ENCODE results near the gene IL21.

Gene IL21

DNA sequence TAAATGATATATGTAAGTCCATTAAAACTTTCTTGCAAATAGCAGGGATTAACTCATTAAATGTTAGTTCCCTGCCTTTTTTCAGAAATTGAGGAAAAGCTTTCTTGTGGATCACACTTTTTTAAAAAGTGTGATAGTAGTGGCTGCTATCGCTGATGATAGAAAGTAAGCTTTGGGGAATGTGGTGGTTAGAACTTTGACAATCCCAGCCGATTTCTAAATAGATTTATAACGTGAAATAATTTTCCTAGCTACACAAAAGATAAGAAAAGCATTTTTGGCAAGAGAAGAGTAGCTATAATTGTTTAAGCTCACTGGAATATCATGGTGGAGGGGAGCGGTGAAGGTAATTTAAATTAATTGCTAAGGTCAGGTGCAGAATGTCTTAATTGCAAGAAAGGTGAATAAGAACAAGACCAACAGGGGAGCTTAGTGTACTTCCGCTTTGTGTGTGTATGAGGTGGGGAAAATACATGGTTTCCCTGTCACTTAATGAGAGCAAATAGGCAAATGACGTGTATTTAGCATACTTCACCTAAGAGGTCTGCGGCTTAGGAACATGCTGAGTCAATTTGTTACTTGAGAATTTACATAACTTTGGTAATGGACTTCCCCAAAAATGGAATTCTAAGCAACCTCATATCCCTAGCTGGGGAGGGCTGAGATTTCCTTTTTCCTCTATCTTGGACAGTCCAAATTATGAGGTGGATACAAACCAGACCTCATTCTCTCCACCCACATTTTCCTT, 11.7 kb upstream of the IL21 start:
- DNase-seq, result no peak

DNA sequence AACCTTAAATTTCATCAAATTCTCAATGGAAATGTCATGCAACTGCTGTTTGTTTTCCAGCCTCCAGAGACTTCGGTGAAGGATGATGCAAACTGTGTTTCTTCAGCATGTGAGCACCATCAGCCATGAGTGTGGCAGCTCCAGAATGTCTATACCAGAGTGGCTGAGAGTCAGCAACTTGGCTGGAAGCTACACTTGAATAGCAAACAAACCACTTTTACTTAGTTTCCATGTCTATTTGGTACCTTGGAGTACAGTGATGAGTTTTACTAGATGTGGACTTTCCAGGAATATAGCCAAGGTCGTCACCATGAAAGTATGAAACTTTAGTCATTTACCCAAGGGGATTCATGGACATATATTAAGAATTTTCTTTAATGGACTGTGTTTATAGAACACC, 4.3 kb upstream of the IL21 start:
- no peak for DNase-seq

DNA sequence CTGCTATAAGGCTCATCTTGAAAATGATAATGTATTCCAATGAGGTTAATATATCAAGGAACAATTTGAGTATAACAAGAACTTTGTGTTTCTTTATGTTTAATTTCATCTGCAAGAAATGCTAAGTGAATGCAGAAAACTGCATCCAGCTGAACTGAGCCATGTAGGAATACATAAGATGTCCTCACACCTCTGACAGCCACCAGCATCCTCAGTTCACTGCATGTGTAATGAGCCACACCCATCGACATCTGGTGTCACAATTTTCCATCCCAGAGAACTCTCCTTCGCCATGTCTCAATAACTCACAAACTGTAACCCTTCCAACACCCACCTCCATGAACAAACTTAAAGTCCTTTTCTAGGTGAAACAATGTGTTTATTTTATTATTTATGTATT, 3.3 kb upstream of the IL21 start:
- DNase-seq, result no peak

DNA sequence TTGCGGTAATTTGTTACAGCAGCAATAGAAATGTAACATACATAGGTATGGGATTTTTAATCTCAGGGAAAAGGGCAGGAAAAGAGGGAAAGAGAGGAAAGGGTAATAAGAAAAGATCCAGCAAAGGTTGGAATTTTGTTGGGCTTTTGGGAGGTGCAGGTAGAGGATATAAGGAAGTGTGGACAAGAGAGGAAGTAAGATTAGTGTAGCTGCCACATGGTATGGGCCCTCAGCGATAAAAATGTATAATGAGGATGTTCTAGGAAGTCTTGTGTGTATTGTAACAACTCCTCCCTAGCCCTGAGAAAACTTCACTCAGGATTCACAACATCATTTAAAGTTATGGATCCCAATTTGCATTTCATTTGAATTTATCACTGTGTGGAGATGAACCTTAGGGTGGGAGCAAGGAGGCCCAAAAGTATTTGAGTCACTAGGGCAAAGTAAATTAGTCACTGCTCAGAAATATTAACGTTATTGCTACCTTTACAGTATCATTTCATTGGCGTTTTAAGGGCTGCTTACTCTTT, 2.8 kb upstream of the IL21 start:
- DNase-seq, result no peak

DNA sequence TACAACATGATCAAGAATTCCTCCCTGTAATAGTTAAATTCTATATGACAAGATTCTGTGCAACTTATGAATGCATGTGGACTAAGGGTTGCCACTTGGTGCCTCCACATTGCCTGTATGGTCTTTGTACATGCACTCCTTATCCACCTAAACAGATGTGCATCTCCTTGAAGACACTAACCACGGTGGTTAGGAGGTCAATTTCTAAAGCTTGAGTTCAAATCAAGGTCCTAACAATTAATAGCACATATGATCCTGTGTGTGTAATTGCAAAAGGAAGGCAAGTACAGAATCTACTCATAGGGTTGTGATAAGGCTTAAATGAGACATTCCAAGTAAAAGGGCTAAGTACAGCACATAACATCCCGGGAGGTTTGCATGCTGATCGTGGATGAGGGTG, 1.5 kb upstream of the IL21 start:
- no peak for DNase-seq

DNA sequence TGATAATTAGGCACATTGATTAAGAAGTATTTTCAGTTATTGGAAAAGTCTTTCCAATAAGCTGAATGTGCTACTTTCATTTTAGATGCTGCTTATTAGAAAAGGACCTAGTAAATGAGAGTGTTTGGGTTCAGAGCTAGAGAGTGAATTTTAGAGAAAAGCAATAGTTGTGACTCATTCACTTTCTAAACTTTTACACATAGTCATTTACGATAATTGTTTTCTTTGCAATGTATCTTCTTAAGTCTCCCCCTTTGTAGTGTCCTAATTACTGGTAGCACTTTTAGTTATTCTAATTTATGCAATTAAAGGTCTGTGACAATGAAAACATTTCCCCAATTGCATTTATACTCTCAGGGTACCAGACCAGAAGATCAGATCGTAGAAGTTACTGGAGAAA, 1.3 kb downstream of the IL21 start:
- DNase-seq, result no peak

DNA sequence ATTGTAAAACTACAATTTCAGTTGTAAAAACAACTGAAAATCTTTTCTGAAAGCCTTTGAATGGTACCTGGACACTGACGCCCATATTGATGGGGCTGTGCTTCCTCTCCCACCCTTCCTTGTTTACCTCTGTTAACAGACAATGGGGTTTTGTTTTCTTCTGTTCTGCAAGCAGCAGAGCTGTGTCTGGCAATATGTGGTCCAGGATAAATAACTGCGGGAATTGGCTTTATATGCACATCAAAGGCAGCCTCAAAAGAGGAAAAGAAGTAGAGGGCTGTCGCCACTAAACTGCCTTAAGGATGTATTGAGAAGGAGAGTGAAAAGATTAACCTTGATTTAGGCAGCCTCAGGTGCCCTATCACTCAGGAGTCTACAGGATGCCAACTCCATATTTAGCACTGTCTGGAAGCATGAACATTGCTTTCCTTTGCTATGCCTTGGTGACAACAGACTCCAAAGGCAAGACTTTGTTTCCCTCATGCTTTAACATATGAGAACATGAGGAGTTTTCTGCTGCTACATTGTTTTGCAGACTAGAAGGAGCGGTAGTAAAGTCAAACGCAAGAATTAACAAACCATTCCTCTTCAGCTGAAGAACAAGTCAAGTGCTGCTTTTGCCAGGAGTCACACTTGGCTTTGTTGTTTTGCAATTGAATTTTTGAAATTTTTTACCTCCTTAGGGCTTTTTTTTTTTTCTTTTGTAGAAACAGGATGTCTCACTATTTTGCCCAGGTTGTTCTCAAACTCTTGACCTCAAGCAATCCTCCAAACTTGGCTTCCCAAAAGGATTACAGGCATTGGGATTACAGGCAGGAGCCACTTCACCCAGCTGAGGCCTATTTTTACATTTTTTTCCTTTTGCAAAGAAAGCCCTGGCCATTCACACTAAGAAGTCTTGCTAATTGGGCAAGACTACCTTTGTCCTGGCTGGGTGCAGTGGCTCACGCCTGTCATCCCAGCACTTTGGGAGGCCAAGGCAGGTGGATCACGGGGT, 3.0 kb downstream of the IL21 start:
- no peak for DNase-seq

DNA sequence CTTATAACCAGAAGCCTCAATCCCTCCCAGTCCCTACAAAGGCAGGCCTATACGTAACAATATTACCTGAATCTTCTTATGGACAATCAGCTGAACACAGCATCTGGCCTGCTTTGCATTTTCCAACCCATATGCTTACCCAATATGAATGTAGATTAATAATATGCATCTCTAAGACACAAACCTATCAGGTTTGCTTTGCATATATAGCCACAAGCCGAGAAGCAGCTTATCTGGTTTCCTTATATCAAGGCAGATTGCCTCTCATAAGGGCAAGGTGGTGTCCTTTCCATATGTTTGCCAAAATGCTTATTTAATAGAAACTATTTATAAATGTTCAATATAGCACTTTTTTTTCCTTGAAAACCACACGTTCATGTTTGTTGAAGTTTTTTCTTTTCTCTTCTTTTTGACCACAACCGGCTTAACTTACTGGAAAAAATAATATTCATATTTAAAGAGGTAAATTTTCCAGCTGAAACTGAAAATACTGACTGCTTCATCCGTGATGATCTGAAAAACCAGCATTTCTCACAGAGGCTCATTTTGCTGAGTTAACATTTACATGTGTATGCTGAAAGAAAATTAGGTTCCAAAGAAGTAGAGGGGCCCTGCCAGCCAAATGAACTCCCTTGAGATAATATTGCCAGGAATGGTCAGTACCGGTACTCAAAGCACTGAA, 3.8 kb downstream of the IL21 start:
- no peak for DNase-seq

DNA sequence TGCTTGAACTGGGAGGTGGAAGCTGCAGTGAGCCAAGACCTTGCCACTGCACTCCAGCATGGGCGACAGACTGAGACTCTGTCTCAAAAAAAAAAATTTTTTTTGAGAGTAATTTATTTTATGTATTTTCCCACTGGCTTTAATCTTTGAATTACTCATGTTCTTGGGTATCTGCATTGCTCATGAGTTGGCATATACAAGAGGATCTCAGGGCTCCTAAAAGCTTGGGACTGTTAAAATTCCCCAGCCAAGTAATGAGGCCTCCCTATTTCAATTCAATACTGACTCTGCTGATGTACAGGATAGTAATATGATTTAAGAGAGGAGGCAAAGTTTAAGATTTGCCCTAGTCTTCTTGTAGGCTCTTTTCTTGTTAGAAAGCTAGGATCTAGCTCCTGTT, 6.2 kb downstream of the IL21 start:
- DNase-seq, result no peak

DNA sequence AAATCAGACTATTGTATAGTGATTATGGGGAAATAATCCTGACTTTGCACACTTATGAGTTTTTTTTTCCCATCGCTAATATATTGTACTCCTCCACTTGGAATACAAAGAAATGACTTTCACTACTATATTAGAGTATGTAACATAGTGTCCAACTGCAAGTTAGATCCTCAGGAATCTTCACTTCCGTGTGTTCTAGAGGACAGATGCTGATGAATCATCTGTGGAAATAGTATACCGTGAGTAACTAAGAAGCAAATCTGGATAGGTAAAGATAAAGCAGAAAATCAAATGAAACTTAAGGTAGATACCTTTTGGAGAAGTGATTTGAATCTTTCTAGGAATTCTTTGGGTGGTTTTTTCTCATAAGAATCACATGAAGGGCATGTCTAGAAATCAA, 8.3 kb downstream of the IL21 start:
- DNase-seq, result no peak

DNA sequence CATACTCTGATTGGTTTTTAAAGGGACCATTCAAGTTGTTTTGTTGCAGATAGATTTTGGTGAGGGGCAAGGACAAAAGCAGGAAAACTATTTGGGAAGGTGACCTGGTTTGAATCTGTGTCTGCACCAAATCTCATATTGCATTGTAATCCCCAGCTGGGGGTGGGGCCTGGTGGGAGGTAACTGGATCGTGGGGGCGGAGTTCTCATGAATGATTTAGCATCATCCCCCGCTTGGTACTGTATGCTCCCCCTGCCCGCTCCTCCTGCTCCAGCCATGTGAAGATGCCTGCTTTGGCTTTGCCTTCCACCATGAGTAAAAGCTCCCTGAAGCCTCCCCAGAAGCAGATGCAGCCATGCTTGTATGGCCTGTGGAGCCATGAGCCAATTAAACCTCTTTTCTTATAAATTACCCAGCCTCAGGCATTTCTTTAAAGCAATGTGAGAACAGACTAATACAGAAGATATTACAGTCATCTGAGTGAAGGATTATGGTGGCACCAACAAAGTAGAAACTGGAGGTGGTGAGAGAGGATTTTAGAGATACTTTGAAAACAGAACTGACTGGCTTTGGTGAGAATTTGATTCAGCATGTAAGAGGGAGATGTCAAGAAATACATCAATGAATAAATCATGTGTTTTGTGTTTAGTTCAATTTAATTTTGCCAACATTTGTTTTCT, 14.4 kb downstream of the IL21 start:
- no peak for DNase-seq

DNA sequence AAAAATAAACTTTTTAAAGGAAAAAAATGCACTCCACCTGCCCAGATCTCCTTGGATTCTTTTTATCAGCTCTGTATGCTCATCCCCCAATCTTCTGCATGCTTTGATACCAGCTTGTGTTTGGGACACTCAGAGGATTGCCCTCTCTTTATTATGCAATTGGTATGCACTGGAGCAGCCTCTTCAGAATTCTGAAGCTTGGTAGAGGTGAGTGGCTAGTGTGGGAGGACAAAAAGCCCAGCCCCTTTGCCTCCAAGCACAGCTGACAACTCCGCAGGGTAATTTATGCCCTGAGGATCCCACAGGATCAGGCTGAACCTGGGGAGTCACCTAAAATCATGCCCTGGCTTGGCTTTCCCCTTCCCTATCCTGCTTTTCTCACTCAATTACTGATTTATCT, 16.7 kb downstream of the IL21 start:
- DNase-seq, result no peak

DNA sequence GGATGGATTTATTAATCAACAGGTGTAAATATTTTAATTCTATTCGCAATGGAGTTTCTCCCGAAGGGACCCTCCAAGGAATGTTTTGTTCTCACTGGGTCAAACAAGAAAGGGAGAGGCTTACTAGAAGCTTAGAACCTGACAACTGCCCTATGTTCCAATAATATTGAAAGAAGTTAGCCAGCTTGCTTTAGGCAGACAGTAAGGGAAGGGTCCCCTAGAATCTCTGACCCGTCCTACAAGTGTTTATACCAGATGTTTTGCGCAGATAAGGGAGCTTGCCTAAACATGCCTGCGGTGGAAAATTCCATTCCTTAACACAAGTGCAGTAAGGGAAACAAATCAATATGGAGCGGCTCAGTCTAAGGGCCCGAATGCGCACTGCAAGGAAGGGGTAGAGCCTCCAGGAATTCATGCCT, 17.7 kb downstream of the IL21 start:
- no peak for DNase-seq

DNA sequence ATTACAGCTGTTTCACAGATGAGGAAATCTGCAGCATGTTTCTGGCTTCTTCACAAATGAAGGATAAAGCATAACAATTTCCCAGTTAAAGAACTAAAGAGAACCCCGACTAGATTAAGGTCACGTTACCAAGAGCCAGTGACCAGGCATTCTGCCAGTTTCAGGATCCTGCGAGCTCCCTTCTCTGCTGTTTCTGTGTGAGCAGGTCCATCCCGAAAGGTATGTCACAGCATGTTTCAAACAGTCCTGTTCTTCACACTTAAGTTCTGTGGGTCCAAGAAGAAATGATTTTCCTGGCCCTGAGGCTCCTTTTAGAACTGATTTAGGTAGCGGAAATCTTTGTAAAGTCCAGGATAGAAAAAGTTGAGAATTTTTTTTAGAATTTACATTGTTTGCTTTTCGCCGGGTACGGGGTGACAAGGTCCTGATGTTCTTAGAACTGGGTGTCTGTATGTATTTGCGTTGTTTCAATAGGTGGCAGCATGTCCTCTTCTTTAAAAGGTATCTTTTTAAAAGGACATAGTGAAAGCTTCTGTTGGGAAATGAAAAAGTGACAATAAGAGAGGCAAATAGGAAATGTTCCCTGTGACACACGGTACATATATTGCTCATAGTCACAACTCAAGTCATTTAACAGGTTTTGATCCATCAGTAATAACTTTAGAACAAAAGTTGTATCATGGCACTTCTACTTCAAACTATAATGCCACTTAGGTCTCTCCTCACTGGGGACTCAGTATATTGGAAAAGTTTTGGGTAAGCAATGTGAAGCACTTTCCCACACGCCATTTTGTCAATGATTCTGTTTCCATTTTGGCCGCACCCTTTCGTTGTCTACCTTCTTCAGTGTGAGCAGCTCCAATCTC, 18.4 kb downstream of the IL21 start:
- no peak for DNase-seq

DNA sequence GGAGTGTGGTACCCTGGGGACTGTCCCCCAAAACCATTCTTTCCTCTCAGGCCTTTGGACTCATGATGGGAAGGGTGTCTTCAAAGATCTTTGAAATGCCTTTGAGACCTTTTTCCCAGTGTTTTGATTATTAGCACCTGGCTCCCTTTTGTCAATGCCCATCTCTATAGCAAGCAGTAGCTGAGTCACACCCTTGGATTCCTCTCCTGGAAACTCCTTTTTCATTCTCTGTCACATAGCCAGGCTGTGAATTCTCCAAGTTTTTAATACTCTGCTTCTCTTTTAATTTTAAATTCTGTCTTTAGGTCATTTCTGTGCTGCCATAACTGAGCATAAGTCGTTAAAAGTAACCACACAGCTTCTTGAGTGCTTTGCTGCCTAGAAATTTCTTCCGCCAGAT, 29.7 kb downstream of the IL21 start:
- no peak for DNase-seq

DNA sequence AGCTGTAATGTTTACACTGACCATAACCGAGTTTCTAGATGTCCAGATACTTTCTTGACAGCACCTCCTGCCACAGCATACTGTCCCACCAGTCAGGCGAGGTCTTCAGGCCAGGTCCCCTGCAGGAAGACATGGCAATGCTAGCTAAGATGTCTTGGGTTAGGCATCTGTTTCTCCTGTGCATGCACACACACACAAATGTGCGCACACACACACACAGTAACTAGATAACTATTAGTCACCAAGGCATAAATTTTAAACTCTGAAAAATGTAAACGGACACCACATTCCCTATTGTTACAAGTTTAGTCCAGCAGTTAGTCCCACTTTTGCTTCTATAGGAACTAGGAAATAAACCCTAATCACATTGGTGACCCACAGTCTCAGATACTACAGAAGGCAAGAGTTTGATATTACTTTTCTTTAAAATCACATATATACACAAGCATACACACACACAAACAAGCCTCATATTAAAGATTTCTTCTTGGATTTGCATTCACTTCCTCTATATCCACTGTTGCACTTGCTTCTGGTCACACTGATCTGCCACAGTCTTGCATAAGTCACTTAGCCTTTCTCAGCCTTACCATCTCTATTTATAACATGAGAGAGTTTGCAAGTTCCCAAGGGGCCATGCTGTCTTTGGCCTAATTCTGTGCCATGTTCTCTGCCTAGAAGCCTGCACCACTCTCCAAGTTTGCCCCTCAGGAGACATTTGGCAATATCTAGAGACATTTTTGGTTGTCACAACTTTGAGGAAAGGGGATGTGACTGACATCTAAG, 32.2 kb downstream of the IL21 start:
- DNase-seq, result no peak

DNA sequence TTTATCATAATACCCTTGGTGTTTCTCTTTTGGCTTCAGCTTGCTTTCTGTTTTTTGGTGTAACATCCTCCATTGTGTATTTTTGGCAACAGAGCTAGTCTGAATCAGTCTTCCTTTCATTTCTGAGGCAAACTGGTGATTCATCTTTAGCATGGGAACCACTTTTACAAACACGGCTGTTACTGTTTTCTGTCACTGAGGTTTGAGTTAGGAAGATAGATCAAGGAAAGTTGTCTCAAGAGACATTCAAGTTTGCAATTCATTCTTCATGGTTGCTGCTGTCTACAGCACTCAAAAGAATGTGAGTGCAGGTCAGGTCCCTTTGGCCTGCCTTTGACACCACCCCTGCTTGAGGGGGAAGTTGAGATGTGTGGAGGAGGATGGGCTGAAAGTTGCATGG, 36.3 kb downstream of the IL21 start:
- no peak for DNase-seq

DNA sequence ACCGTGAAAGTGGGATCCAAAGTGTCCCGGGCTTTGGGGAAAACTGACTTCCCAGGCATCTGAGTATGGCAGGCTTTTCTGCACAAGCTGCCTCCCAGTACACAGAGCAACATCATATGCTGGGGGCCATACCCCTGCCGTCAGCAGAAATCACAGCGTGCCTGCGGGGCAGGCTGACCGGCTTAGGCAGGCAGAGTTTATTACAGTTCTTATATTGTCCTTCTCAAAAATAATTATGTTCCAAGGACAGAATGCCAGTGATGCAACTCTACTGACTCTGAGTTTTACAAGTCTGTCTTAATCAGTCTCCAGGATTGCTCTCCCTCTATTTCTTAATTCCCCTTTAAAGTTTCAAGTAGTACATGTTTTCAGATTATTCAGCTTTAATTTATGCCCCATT, 37.0 kb downstream of the IL21 start:
- no peak for DNase-seq

DNA sequence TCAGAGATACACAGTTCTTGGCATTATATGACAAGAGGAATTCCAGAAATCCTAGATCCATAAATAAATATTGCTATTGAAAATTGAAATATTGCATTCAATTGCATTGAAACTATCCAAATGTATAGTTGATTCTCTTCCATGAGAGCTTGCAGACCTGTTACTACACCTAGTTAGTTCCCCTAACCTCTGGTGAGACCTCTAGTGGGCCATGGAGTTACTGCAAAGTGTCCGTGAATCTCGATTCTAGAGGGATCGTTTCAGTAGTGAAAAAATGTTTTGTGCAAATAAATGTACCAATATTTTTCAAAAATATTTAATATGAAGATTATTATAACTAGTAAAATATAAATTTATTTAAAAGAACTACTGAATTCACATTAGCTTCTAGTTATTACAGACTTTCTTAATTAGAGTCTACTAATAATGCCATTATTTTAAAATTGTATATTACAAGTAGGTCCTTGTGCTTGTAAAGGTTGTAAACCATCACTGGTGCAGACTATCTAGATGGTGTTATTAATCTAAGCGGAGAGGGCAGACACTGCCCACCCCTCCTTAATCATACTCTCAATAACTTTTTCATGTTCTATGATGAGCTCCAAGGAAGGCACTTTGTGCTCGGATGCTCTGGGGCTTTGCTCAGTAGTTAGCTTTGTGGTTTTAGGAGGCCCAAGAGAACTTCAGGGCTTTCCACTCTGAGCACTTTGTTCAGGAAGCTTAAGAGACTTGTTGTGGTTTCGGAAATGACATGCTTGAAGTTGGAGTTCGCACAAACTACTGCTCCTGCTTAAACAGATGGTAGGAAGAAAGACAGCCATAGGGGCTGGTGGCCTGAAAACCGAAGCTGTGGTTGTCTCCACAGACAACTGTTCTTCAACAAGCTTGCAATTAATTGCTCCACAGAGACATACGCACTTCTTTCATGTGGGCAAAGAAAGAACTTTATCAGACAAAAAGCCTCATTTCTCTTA, 42.8 kb downstream of the IL21 start:
- DNase-seq, result peak; percentile 78 to 82

DNA sequence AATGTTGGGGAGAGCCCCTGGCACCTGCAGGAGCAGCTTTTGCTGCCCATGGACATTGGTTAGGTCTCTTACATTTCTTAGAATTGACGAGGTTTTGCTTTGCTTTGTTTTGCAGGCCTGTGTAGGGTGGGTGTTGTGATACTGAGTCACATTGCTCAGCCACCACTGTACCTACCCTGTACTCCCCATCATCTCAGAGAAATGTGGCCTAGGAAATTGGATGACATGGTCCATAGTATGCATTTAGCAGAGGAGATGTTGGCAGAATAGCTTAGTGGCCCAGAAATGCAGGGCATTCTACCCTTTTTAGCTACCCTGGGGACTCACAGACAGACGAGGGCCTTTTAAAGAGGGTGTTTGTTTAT, 43.7 kb downstream of the IL21 start:
- DNase-seq, result peak; percentile 21 to 28
